BJ (cell line): ENCODE measurements around the gene SPINT1. TPM values are rescaled to one million over a fixed set of nuclear protein-coding genes. Genes with fewer than 3 reads are reported as not detected.
A peak's percentile ranks its signal among the peaks of the same experiment; 100 is the strongest.

ENCODE experiments used
- CTCF ChIA-PET: fragments of 350-600 bp; formaldehyde crosslinking; extraction: SDS; loops from one replicate; lab custom pipeline; 2021; ENCODE audit warnings: antibody characterized with exemption, inconsistent platforms; lab: Yijun Ruan, JAX
- POLR2A ChIA-PET: fragments of 300-600 bp; sonication (Branson Sonifier 250); formaldehyde crosslinking; extraction: SDS; loops from one replicate; lab custom pipeline; 2021; ENCODE audit warnings: antibody characterized with exemption; lab: Charles Lee
- DNase-seq: peaks from one replicate; pipeline ENCODE4 v3.0.0-alpha.2; 2011; ENCODE audit warnings: low read depth
- H3K27me3 ChIP-seq: 2 replicates; pipeline ENCODE4 v1.6.0; 2011; ENCODE audit warnings: low read length; ENCODE audit not compliant: control insufficient read depth, insufficient read depth
- H3K36me3 ChIP-seq: 2 replicates; pipeline ENCODE4 v1.5.1; 2011; ENCODE audit warnings: low read length; ENCODE audit not compliant: control insufficient read depth, insufficient read depth
- H3K4me3 ChIP-seq: 2 replicates; pipeline ENCODE4 v1.5.1; 2011; ENCODE audit warnings: low read depth, mild to moderate bottlenecking, control low read depth, low read length
- CTCF ChIP-seq: IDR thresholded peaks from 2 replicates; pipeline ENCODE4 v1.5.1; 2011; ENCODE audit warnings: low read depth, mild to moderate bottlenecking, control low read depth, inconsistent platforms, low read length, moderate library complexity; ENCODE audit not compliant: insufficient read depth
- polyA plus RNA-seq: library from polyadenylated mRNA; depleted of rRNA; stranded (reverse); fragments of >200 nt; gene quantifications from 2 replicates; pipeline ENCODE4 v1.2.3, GENCODE V29; 2011

SPINT1 gene
- polyA plus RNA-seq, 1 experiment = 1.1 TPM

GRCh38 chr15:40891138-40891537, 47.3 kb downstream of the SPINT1 start:
- no peaks in the 10 kb centered on the region for H3K36me3 ChIP-seq
- ChIA-PET CTCF (interaction anchor here (1.0 to 6.2 kb wide), 14 partner anchors 10 to 371 kb away, joined by 3 to 201 read pairs (median 8); partner anchors contain the start of gene RHOV), POLR2A (no interaction called here)
- no peak overlapping the region for H3K4me3 ChIP-seq
- TF ChIP-seq CTCF = no peak
- no peak for DNase-seq
- no peaks in the 10 kb centered on the region; the same call in 1 of the 2 replicates for H3K27me3 ChIP-seq

- Histone ChIP-seq H3K27me3 (no peaks in the 10 kb centered on the region; the same call in 1 of the 2 replicates), H3K36me3 (0 out of 2 replicates have a peak, but pooled peaks cover 1% of the 10 kb centered on the region), H3K4me3 (no peak overlapping the region)
- ChIA-PET CTCF (interaction anchor here (0.6 to 6.2 kb wide), 30 partner anchors 8 to 514 kb away, joined by 3 to 201 read pairs (median 5); partner anchors contain the start of gene RHOV), POLR2A (no interaction called here)
- peak; percentile 84 for TF ChIP-seq CTCF
- DNase-seq = no peak
These were observed 48.1 kb downstream of the SPINT1 start for GRCh38 chr15:40891810-40892446.

GRCh38 chr15:40892447-40893012, 48.7 kb downstream of the SPINT1 start:
- ChIA-PET POLR2A (no interaction called here), CTCF (interaction anchor here (0.6 to 6.2 kb wide), 28 partner anchors 9 to 514 kb away, joined by 3 to 201 read pairs (median 5); partner anchors contain the start of gene RHOV)
- Histone ChIP-seq H3K27me3 (no peaks in the 10 kb centered on the region), H3K36me3 (0 out of 2 replicates have a peak, but pooled peaks cover 1% of the 10 kb centered on the region), H3K4me3 (no peak overlapping the region)
- no peak for TF ChIP-seq CTCF
- no peak for DNase-seq

- no peak for TF ChIP-seq CTCF
- DNase-seq = no peak
- ChIA-PET POLR2A (interaction anchor here (1.3 kb wide), 1 partner anchor 37 kb away, joined by 3 read pairs; no protein-coding TSS in a partner anchor), CTCF (interaction anchor here (0.7 to 6.2 kb wide), 28 partner anchors 11 to 366 kb away, joined by 3 to 201 read pairs (median 8); partner anchors contain the start of genes RAD51, RHOV and SPINT1)
- no peaks in the 10 kb centered on the region for H3K27me3 ChIP-seq
- 0 out of 2 replicates have a peak, but pooled peaks cover 1% of the 10 kb centered on the region for H3K36me3 ChIP-seq
- H3K4me3 ChIP-seq = no peak overlapping the region
These were observed 49.3 kb downstream of the SPINT1 start for GRCh38 chr15:40893019-40893670.
